ENCODE measurements around the gene CFAP210. TPM values are rescaled to one million over a fixed set of nuclear protein-coding genes. Genes with fewer than 3 reads are reported as not detected.
"Not testable (repeated sequence)": the region's sequence is repeated elsewhere in the genome, so short reads cannot be mapped to it uniquely, and the experiment has no call there.

The CFAP210 gene
- total and polyA plus RNA-seq, 4 donors = 1.2 to 7.2 (median 3.3) TPM

DNA sequence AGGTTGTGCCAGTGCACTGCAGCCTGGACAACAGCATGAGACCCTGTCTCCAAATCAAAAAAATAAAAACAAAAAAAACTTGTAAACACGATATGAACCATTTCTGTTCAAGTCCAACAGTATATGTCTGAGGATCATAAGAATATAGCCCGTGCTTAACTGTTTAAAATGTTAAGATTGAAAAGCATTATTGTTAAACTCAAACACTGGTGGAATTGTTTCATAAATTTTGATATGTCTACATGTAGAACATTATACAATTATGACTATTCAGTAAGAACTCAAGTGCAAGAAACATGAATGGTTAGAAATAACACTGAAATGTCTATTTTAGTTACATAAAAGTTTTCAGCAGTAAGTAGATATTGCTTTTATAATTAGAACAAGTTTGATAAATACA lies 80.3 kb downstream of the CFAP210 start:
- no peaks in the 10 kb centered on the region for H3K27me3 ChIP-seq (ENCODE audit: control insufficient read depth in 3 of 3, insufficient read depth in 3 of 3, low read length in 2 of 3)
- WGBS, 2 donors = 91 to 95% methylated on average over 2 of the region's 2 CpGs
- no peaks in the 10 kb centered on the region for H3K4me1 ChIP-seq (ENCODE audit: control insufficient read depth in 5 of 5, insufficient read depth in 5 of 5, low read length in 5 of 5)
- peaks cover 10 to 45% (median 35%) of the 10 kb centered on the region in 4 donors for H3K36me3 ChIP-seq (ENCODE audit: control insufficient read depth in 4 of 4, insufficient read depth in 4 of 4, low read length in 4 of 4)
- peaks cover 0 to 2% (median 0%) of the 10 kb centered on the region in 4 donors for H3K9me3 ChIP-seq (ENCODE audit: control insufficient read depth in 4 of 4, insufficient read depth in 3 of 4, low read length in 3 of 4)
- H3K27ac ChIP-seq (ENCODE audit: low read depth in 1 of 2, low read length in 1 of 2) = no peak overlapping the region
- DNase-seq (no peak), ATAC-seq (ENCODE audit: insufficient read depth, low FRiP score) (no peak)
- TF ChIP-seq, protein P1, sequence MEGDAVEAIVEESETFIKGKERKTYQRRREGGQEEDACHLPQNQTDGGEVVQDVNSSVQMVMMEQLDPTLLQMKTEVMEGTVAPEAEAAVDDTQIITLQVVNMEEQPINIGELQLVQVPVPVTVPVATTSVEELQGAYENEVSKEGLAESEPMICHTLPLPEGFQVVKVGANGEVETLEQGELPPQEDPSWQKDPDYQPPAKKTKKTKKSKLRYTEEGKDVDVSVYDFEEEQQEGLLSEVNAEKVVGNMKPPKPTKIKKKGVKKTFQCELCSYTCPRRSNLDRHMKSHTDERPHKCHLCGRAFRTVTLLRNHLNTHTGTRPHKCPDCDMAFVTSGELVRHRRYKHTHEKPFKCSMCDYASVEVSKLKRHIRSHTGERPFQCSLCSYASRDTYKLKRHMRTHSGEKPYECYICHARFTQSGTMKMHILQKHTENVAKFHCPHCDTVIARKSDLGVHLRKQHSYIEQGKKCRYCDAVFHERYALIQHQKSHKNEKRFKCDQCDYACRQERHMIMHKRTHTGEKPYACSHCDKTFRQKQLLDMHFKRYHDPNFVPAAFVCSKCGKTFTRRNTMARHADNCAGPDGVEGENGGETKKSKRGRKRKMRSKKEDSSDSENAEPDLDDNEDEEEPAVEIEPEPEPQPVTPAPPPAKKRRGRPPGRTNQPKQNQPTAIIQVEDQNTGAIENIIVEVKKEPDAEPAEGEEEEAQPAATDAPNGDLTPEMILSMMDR (IDR thresholded peaks at IDR 0.05; ENCODE audit: control extremely low read depth, extremely low read depth) = no peak
- no peak overlapping the region for H3K9ac ChIP-seq (ENCODE audit: insufficient read depth in 1 of 2, low read length in 2 of 2)
- no peak overlapping the region for H3K4me3 ChIP-seq

DNA sequence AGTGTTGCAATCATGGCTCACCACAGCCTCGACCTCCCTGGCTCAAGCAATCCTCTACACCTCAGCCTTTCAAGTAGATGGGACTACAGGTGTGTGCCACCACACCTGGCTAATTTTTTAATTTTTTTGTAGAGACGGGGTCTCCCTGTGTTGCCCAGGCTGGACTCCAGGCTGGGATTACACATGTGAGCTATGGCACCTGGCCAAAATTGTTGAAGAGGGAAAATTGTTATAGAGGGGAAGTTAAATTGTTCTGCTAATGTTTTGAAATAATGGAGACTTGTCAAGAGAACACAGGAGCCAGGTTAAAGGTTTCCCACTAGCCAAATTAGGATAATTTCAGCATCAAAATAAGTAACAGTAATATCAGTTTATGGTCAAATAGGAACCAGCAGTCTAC lies 84.9 kb downstream of the CFAP210 start:
- Histone ChIP-seq H3K4me1 (ENCODE audit: control insufficient read depth in 5 of 5, insufficient read depth in 5 of 5, low read length in 5 of 5) (no peaks in the 10 kb centered on the region), H3K4me3 (no peak overlapping the region), H3K9me3 (ENCODE audit: control insufficient read depth in 4 of 4, insufficient read depth in 3 of 4, low read length in 3 of 4) (no peaks in the 10 kb centered on the region), H3K27me3 (ENCODE audit: control insufficient read depth in 3 of 3, insufficient read depth in 3 of 3, low read length in 2 of 3) (no peaks in the 10 kb centered on the region), H3K36me3 (ENCODE audit: control insufficient read depth in 4 of 4, insufficient read depth in 4 of 4, low read length in 4 of 4) (peaks cover 16 to 37% (median 29%) of the 10 kb centered on the region in 4 donors), H3K9ac (ENCODE audit: insufficient read depth in 1 of 2, low read length in 2 of 2) (no peak overlapping the region), H3K27ac (ENCODE audit: low read depth in 1 of 2, low read length in 1 of 2) (no peak overlapping the region)
- TF ChIP-seq, protein P1 (IDR thresholded peaks at IDR 0.05; ENCODE audit: control extremely low read depth, extremely low read depth) = no peak
- ATAC-seq (ENCODE audit: insufficient read depth, low FRiP score) = no peak
- DNase-seq = no peak
- WGBS, 2 donors = 60 to 92% methylated on average over 2 of the region's 2 CpGs

DNA sequence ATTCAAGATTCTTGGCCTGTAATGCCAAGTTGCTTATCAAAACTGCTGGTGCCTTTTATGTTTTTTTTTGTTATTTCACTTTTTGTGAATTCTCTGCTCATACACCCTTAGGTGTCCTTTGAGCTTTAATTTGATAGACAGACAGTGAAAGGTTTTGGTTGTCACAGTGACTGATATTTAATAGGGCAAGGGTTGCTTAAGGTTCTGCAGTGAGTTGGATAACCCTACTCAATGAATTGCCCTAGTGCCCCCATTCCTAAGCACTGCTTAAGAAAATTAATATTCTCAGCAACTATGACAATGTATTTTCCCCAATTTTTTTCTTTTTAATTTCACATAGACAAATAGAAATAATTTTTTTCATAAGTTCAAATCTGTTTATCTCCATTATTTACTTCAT lies 94.6 kb downstream of the CFAP210 start:
- Histone ChIP-seq H3K9ac (ENCODE audit: insufficient read depth in 1 of 2, low read length in 2 of 2) (no peak overlapping the region), H3K4me1 (ENCODE audit: control insufficient read depth in 5 of 5, insufficient read depth in 5 of 5, low read length in 5 of 5) (peaks cover 0 to 2% (median 0%) of the 10 kb centered on the region in 5 donors), H3K9me3 (ENCODE audit: control insufficient read depth in 4 of 4, insufficient read depth in 3 of 4, low read length in 3 of 4) (no peaks in the 10 kb centered on the region), H3K36me3 (ENCODE audit: control insufficient read depth in 4 of 4, insufficient read depth in 4 of 4, low read length in 4 of 4) (peaks cover 0 to 4% (median 1%) of the 10 kb centered on the region in 4 donors), H3K4me3 (no peak overlapping the region), H3K27me3 (ENCODE audit: control insufficient read depth in 3 of 3, insufficient read depth in 3 of 3, low read length in 2 of 3) (no peaks in the 10 kb centered on the region), H3K27ac (ENCODE audit: low read depth in 1 of 2, low read length in 1 of 2) (no peak overlapping the region)
- DNase-seq = no peak
- TF ChIP-seq, protein P1 (IDR thresholded peaks at IDR 0.05; ENCODE audit: control extremely low read depth, extremely low read depth) = no peak
- no peak for ATAC-seq (ENCODE audit: insufficient read depth, low FRiP score)

DNA sequence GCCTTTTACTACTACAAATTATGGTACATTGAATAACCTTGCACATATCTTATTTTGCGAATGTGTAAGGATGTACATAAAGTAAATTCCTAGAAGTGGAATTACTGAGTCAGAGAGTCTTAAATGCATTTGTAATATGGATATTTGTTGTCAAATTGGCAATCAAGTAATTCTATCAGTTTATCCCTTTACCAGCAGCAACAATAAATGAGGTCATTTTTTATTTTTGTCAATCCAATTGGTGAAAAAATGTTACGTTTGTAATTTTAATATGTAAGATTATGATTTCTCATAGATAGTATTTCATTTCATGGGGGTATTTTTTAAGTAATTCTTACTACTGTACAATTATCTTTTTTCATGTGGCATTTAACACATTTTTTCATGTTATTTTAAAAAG lies 95.2 kb downstream of the CFAP210 start:
- no peak overlapping the region for H3K9ac ChIP-seq (ENCODE audit: insufficient read depth in 1 of 2, low read length in 2 of 2)
- peaks cover 0 to 2% (median 0%) of the 10 kb centered on the region in 5 donors for H3K4me1 ChIP-seq (ENCODE audit: control insufficient read depth in 5 of 5, insufficient read depth in 5 of 5, low read length in 5 of 5)
- TF ChIP-seq, protein P1 (IDR thresholded peaks at IDR 0.05; ENCODE audit: control extremely low read depth, extremely low read depth) = no peak
- no peaks in the 10 kb centered on the region for H3K9me3 ChIP-seq (ENCODE audit: control insufficient read depth in 4 of 4, insufficient read depth in 3 of 4, low read length in 3 of 4)
- H3K36me3 ChIP-seq (ENCODE audit: control insufficient read depth in 4 of 4, insufficient read depth in 4 of 4, low read length in 4 of 4) = peaks cover 0 to 1% (median 0%) of the 10 kb centered on the region in 4 donors
- DNase-seq (no peak), ATAC-seq (ENCODE audit: insufficient read depth, low FRiP score) (no peak)
- H3K27me3 ChIP-seq (ENCODE audit: control insufficient read depth in 3 of 3, insufficient read depth in 3 of 3, low read length in 2 of 3) = no peaks in the 10 kb centered on the region
- 97 to 98% methylated on average over 2 of the region's 2 CpGs for WGBS, 2 donors
- H3K27ac ChIP-seq (ENCODE audit: low read depth in 1 of 2, low read length in 1 of 2) = no peak overlapping the region
- no peak overlapping the region for H3K4me3 ChIP-seq

DNA sequence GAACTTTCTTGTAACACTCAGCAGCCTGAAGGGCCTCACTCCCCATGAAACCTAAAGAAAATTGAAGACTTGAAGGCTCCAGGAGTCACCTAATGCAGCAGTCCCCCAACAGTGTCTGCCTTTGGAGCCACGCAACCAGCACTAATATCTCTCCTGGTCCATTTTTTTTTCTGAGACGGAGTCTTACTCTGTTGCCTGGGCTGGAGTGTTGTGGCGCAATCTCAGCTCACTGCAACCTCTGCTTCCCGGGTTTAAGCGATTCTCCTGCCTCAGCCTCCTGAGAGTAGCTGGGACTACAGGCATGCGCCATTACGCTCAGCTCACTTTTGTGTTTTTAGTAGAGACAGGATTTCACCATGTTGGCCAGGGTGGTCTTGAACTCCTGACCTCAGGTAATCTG lies 97.7 kb downstream of the CFAP210 start:
- H3K4me1 ChIP-seq (ENCODE audit: control insufficient read depth in 5 of 5, insufficient read depth in 5 of 5, low read length in 5 of 5); H3K27ac ChIP-seq (ENCODE audit: low read depth in 1 of 2, low read length in 1 of 2); H3K27me3 ChIP-seq (ENCODE audit: control insufficient read depth in 3 of 3, insufficient read depth in 3 of 3, low read length in 2 of 3); DNase-seq; ATAC-seq (ENCODE audit: insufficient read depth, low FRiP score); H3K4me3 ChIP-seq; H3K9me3 ChIP-seq (ENCODE audit: control insufficient read depth in 4 of 4, insufficient read depth in 3 of 4, low read length in 3 of 4); H3K9ac ChIP-seq (ENCODE audit: insufficient read depth in 1 of 2, low read length in 2 of 2); H3K36me3 ChIP-seq (ENCODE audit: control insufficient read depth in 4 of 4, insufficient read depth in 4 of 4, low read length in 4 of 4): not testable (repeated sequence)
- WGBS, 2 donors = 75 to 91% methylated on average over 7 of the region's 7 CpGs
